ENCODE results near the gene SFMBT2. TPM values are rescaled to one million over a fixed set of nuclear protein-coding genes. Genes with fewer than 3 reads are reported as not detected.
A peak's percentile ranks its signal among the peaks of the same experiment; 100 is the strongest.

Gene SFMBT2
- total RNA-seq, 2 donors from 2014 or later, result 1.6 to 3.4 TPM

- H3K36me3 ChIP-seq (replicated peaks in 1 of 2; ENCODE audit: insufficient read depth in 1 of 2, low read depth in 2 of 2), result no peaks in the 10 kb centered on the region
- DNase-seq (no peak), ATAC-seq (no peak)
- no peaks in the 10 kb centered on the region for H3K27me3 ChIP-seq
- H3K4me3 ChIP-seq, result no peak overlapping the region
- no peaks in the 10 kb centered on the region for H3K4me1 ChIP-seq
- no peaks in the 10 kb centered on the region for H3K9me3 ChIP-seq
- intact Hi-C loops (cut with DNase I), result no loop called here
- no peak overlapping the region for H3K27ac ChIP-seq
- TF ChIP-seq CTCF (IDR thresholded peaks at IDR 0.05), result no peak
- no peak for TF ChIP-seq POLR2A (IDR thresholded peaks at IDR 0.05)
- WGBS, 2 donors, result 67 to 71% methylated on average over 3 to 4 of the region's 4 CpGs
These were observed 71.3 kb downstream of the SFMBT2 start for GRCh38 chr10:7339510-7339909.

- 83% methylated on average over 7 of the region's 7 CpGs for WGBS, 2 donors
- H3K27me3 ChIP-seq, result no peaks in the 10 kb centered on the region
- intact Hi-C loops (cut with DNase I), result no loop called here
- H3K36me3 ChIP-seq (replicated peaks in 1 of 2; ENCODE audit: insufficient read depth in 1 of 2, low read depth in 2 of 2), result no peaks in the 10 kb centered on the region
- TF ChIP-seq CTCF (IDR thresholded peaks at IDR 0.05), result no peak
- no peaks in the 10 kb centered on the region for H3K9me3 ChIP-seq
- H3K4me3 ChIP-seq, result no peak overlapping the region
- ATAC-seq (no peak), DNase-seq (no peak)
- H3K4me1 ChIP-seq, result no peaks in the 10 kb centered on the region
- no peak overlapping the region for H3K27ac ChIP-seq
These were observed 72.4 kb downstream of the SFMBT2 start for GRCh38 chr10:7338469-7338868.

- intact Hi-C loops (cut with DNase I), result no loop called here
- H3K36me3 ChIP-seq (replicated peaks in 1 of 2; ENCODE audit: insufficient read depth in 1 of 2, low read depth in 2 of 2), result no peaks in the 10 kb centered on the region
- H3K27ac ChIP-seq, result no peak overlapping the region
- WGBS, 2 donors, result 56 to 75% methylated on average over 7 of the region's 7 CpGs
- H3K4me1 ChIP-seq, result no peaks in the 10 kb centered on the region
- H3K27me3 ChIP-seq, result no peaks in the 10 kb centered on the region
- H3K4me3 ChIP-seq, result no peak overlapping the region
- no peaks in the 10 kb centered on the region for H3K9me3 ChIP-seq
- peak in 1 of 4 donors; percentile 8 for DNase-seq
- ATAC-seq, result no peak
- TF ChIP-seq CTCF (IDR thresholded peaks at IDR 0.05) (no peak), POLR2A (IDR thresholded peaks at IDR 0.05) (no peak)
These were observed 73.2 kb downstream of the SFMBT2 start for GRCh38 chr10:7337431-7338171.

GRCh38 chr10:7335977-7336376 lies 74.9 kb downstream of the SFMBT2 start:
- H3K27ac ChIP-seq, result no peak overlapping the region
- H3K36me3 ChIP-seq (replicated peaks in 1 of 2; ENCODE audit: insufficient read depth in 1 of 2, low read depth in 2 of 2), result no peaks in the 10 kb centered on the region
- no peaks in the 10 kb centered on the region for H3K4me1 ChIP-seq
- no peak for TF ChIP-seq POLR2A (IDR thresholded peaks at IDR 0.05)
- no peak for TF ChIP-seq CTCF (IDR thresholded peaks at IDR 0.05)
- no peaks in the 10 kb centered on the region for H3K27me3 ChIP-seq
- no peak for ATAC-seq
- H3K9me3 ChIP-seq, result no peaks in the 10 kb centered on the region
- intact Hi-C loops (cut with DNase I), result no loop called here
- H3K4me3 ChIP-seq, result no peak overlapping the region
- 78 to 85% methylated on average over 2 of the region's 2 CpGs for WGBS, 2 donors
- no peak for DNase-seq

GRCh38 chr10:7334642-7334964 lies 76.2 kb downstream of the SFMBT2 start:
- no peak for DNase-seq
- intact Hi-C loops (cut with DNase I), result no loop called here
- no peaks in the 10 kb centered on the region for H3K9me3 ChIP-seq
- H3K4me3 ChIP-seq, result no peak overlapping the region
- peak; percentile 18 for ATAC-seq
- no peak overlapping the region for H3K27ac ChIP-seq
- H3K27me3 ChIP-seq, result no peaks in the 10 kb centered on the region
- H3K36me3 ChIP-seq (replicated peaks in 1 of 2; ENCODE audit: insufficient read depth in 1 of 2, low read depth in 2 of 2), result no peaks in the 10 kb centered on the region
- H3K4me1 ChIP-seq, result no peaks in the 10 kb centered on the region
- 82 to 88% methylated on average over 10 of the region's 10 CpGs for WGBS, 2 donors
- no peak for TF ChIP-seq POLR2A (IDR thresholded peaks at IDR 0.05)
- TF ChIP-seq CTCF (IDR thresholded peaks at IDR 0.05), result no peak

Data from body of pancreas (tissue), 4 donors.